ENCODE results near the gene TGM3. TPM values are rescaled to one million over a fixed set of nuclear protein-coding genes. Genes with fewer than 3 reads are reported as not detected.

The TGM3 gene
- polyA plus RNA-seq, 1 experiment, result not detected

GRCh38 chr20:2273634-2274302 lies 22.0 kb upstream of the TGM3 start:
- peaks cover 2% of the 10 kb centered on the region; the same call in 1 of the 2 replicates for H3K27me3 ChIP-seq (ENCODE audit: control insufficient read depth, insufficient read depth, low read length)

DNA sequence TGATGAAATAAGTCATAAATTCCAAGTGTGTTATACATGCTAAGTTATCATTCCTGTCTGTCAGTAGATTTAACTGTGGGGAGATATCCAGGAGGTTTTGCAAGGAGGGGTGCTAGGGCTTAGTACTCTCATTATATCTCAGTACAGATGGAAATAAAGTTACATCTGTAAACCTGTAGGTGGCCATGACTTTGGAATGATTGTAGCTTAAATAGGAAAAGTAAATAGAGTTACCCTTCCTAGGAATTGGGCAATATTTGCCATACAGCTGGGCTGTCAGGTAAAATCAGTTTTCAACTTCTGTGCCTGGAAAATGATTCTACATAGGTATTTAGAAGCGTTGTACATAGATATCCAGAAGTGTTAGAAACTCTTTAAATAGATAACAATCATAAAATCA lies 19.8 kb upstream of the TGM3 start:
- ChIA-PET CTCF (interaction anchor here (1.0 kb wide), 1 partner anchor 16 kb away, joined by 3 read pairs; no protein-coding TSS in a partner anchor), POLR2A (no interaction called here)
- H3K27me3 ChIP-seq (ENCODE audit: control insufficient read depth, insufficient read depth, low read length), result peaks cover 2% of the 10 kb centered on the region; the same call in 1 of the 2 replicates
- no peaks in the 10 kb centered on the region for H3K36me3 ChIP-seq (ENCODE audit: control insufficient read depth, insufficient read depth, low read length)
- DNase-seq (ENCODE audit: low read depth), result no peak
- TF ChIP-seq, protein P1, sequence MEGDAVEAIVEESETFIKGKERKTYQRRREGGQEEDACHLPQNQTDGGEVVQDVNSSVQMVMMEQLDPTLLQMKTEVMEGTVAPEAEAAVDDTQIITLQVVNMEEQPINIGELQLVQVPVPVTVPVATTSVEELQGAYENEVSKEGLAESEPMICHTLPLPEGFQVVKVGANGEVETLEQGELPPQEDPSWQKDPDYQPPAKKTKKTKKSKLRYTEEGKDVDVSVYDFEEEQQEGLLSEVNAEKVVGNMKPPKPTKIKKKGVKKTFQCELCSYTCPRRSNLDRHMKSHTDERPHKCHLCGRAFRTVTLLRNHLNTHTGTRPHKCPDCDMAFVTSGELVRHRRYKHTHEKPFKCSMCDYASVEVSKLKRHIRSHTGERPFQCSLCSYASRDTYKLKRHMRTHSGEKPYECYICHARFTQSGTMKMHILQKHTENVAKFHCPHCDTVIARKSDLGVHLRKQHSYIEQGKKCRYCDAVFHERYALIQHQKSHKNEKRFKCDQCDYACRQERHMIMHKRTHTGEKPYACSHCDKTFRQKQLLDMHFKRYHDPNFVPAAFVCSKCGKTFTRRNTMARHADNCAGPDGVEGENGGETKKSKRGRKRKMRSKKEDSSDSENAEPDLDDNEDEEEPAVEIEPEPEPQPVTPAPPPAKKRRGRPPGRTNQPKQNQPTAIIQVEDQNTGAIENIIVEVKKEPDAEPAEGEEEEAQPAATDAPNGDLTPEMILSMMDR (IDR thresholded peaks at IDR 0.05; ENCODE audit: insufficient read depth, low read depth, low read length), result no peak
- H3K4me3 ChIP-seq (ENCODE audit: low read depth, low read length), result no peak overlapping the region

More at GRCh38 chr20:2273634-2274302, 22.0 kb upstream of the TGM3 start:
- POLR2A ChIA-PET, result no interaction called here
- Histone ChIP-seq H3K36me3 (ENCODE audit: control insufficient read depth, insufficient read depth, low read length) (no peaks in the 10 kb centered on the region), H3K4me3 (ENCODE audit: low read depth, low read length) (no peak overlapping the region)
- DNase-seq (ENCODE audit: low read depth), result no peak
- TF ChIP-seq, protein P1 (IDR thresholded peaks at IDR 0.05; ENCODE audit: insufficient read depth, low read depth, low read length), result no peak
- CTCF ChIA-PET, result no interaction called here

- no peaks in the 10 kb centered on the region for H3K36me3 ChIP-seq (ENCODE audit: control insufficient read depth, insufficient read depth, low read length)
- TF ChIP-seq, protein P1 (IDR thresholded peaks at IDR 0.05; ENCODE audit: insufficient read depth, low read depth, low read length), result no peak
- POLR2A ChIA-PET, result no interaction called here
- DNase-seq (ENCODE audit: low read depth), result no peak
- peaks cover 2% of the 10 kb centered on the region; the same call in 1 of the 2 replicates for H3K27me3 ChIP-seq (ENCODE audit: control insufficient read depth, insufficient read depth, low read length)
- no peak overlapping the region for H3K4me3 ChIP-seq (ENCODE audit: low read depth, low read length)
- CTCF ChIA-PET, result interaction anchor here (0.9 to 1.0 kb wide), 2 partner anchors 14 to 124 kb away, joined by 3 read pairs; no protein-coding TSS in a partner anchor
Observed at GRCh38 chr20:2279253-2279779, 16.5 kb upstream of the TGM3 start.

GRCh38 chr20:2280082-2280481 lies 15.7 kb upstream of the TGM3 start:
- no peak for DNase-seq (ENCODE audit: low read depth)
- CTCF ChIA-PET, result interaction anchor here (0.6 to 1.0 kb wide), 3 partner anchors 9 to 123 kb away, joined by 3 to 5 read pairs (median 3); no protein-coding TSS in a partner anchor
- Histone ChIP-seq H3K4me3 (ENCODE audit: low read depth, low read length) (no peak overlapping the region), H3K36me3 (ENCODE audit: control insufficient read depth, insufficient read depth, low read length) (no peaks in the 10 kb centered on the region), H3K27me3 (ENCODE audit: control insufficient read depth, insufficient read depth, low read length) (peaks cover 2% of the 10 kb centered on the region; the same call in 1 of the 2 replicates)
- TF ChIP-seq, protein P1 (IDR thresholded peaks at IDR 0.05; ENCODE audit: insufficient read depth, low read depth, low read length), result no peak
- POLR2A ChIA-PET, result no interaction called here

- TF ChIP-seq, protein P1 (IDR thresholded peaks at IDR 0.05; ENCODE audit: insufficient read depth, low read depth, low read length), result no peak
Observed at GRCh38 chr20:2281563-2281962, 14.2 kb upstream of the TGM3 start.

More at GRCh38 chr20:2281563-2281962, 14.2 kb upstream of the TGM3 start:
- ChIA-PET CTCF (no interaction called here), POLR2A (no interaction called here)
- no peak for DNase-seq (ENCODE audit: low read depth)
- no peaks in the 10 kb centered on the region for H3K27me3 ChIP-seq (ENCODE audit: control insufficient read depth, insufficient read depth, low read length)
- no peak overlapping the region for H3K4me3 ChIP-seq (ENCODE audit: low read depth, low read length)
- H3K36me3 ChIP-seq (ENCODE audit: control insufficient read depth, insufficient read depth, low read length), result no peaks in the 10 kb centered on the region
